Measurements from ENCODE around the gene IFITM1.
A peak's percentile ranks its signal among the peaks of the same experiment; 100 is the strongest.
"Not testable (repeated sequence)": the region's sequence is repeated elsewhere in the genome, so short reads cannot be mapped to it uniquely, and the experiment has no call there.

Gene IFITM1

GRCh38 chr11:316031-316701 lies 2.3 kb downstream of the IFITM1 start:
- WGBS (ENCODE audit: extremely low coverage, insufficient coverage, low lambda C conversion rate), result no CpG with 5 or more reads among the region's 64 CpGs
- no peak for DNase-seq
- Histone ChIP-seq H3K27ac (ENCODE audit: low read depth, low read length) (peak overlapping the region; percentile 97), H3K4me1 (ENCODE audit: control insufficient read depth, low read depth, low read length) (peaks cover 9% of the 10 kb centered on the region), H3K9ac (ENCODE audit: low read length) (peak overlapping the region; percentile 87), H3K79me1 (ENCODE audit: low read length) (peaks cover 2% of the 10 kb centered on the region), H4K8ac (ENCODE audit: low read depth, low read length) (peak overlapping the region; percentile 30), H2AK5ac (ENCODE audit: low read length) (no peak overlapping the region), H3K18ac (ENCODE audit: low read length) (peak overlapping the region; percentile 83), H2BK15ac (replicated peaks; ENCODE audit: low read depth) (no peak overlapping the region), H2BK120ac (ENCODE audit: low read depth, low read length) (peak overlapping the region; percentile 91), H3K4me2 (ENCODE audit: low read length) (peak overlapping the region; percentile 70), H2BK5ac (ENCODE audit: low read length) (peak overlapping the region; percentile 95), H3K4ac (ENCODE audit: low read depth, low read length) (peak overlapping the region; percentile 75), H3K79me2 (ENCODE audit: control insufficient read depth, insufficient read depth, low read length) (peaks cover 30% of the 10 kb centered on the region), H3K23ac (ENCODE audit: low read length) (peak overlapping the region; percentile 92), H3K56ac (ENCODE audit: low read length) (peak overlapping the region; percentile 85), H3K4me3 (ENCODE audit: low read length) (peak overlapping the region; percentile 88), H3K27me3 (ENCODE audit: insufficient read depth, low read length, poor library complexity) (no peaks in the 10 kb centered on the region), H4K5ac (ENCODE audit: low read length) (no peak overlapping the region), H3K36me3 (ENCODE audit: control insufficient read depth, insufficient read depth, low read length) (peaks cover 1% of the 10 kb centered on the region)

- H4K5ac ChIP-seq (ENCODE audit: low read length), result no peak overlapping the region
- H3K18ac ChIP-seq (ENCODE audit: low read length), result peak overlapping the region; percentile 83
- H3K56ac ChIP-seq (ENCODE audit: low read length), result peak overlapping the region; percentile 85
- peak overlapping the region; percentile 97 for H3K27ac ChIP-seq (ENCODE audit: low read depth, low read length)
- H3K23ac ChIP-seq (ENCODE audit: low read length), result peak overlapping the region; percentile 92
- peaks cover 1% of the 10 kb centered on the region for H3K36me3 ChIP-seq (ENCODE audit: control insufficient read depth, insufficient read depth, low read length)
- peaks cover 30% of the 10 kb centered on the region for H3K79me2 ChIP-seq (ENCODE audit: control insufficient read depth, insufficient read depth, low read length)
- no peak overlapping the region for H4K8ac ChIP-seq (ENCODE audit: low read depth, low read length)
- H3K4me3 ChIP-seq (ENCODE audit: low read length), result no peak overlapping the region
- H3K4me1 ChIP-seq (ENCODE audit: control insufficient read depth, low read depth, low read length), result peaks cover 7% of the 10 kb centered on the region
- no CpG with 5 or more reads among the region's 7 CpGs for WGBS (ENCODE audit: extremely low coverage, insufficient coverage, low lambda C conversion rate)
- H3K79me1 ChIP-seq (ENCODE audit: low read length), result peaks cover 2% of the 10 kb centered on the region
- H2BK5ac ChIP-seq (ENCODE audit: low read length), result peak overlapping the region; percentile 95
- no peak overlapping the region for H2AK5ac ChIP-seq (ENCODE audit: low read length)
- H2BK120ac ChIP-seq (ENCODE audit: low read depth, low read length), result peak overlapping the region; percentile 91
- H3K27me3 ChIP-seq (ENCODE audit: insufficient read depth, low read length, poor library complexity), result no peaks in the 10 kb centered on the region
- peak overlapping the region; percentile 70 for H3K4me2 ChIP-seq (ENCODE audit: low read length)
- peak; percentile 88 for DNase-seq
- no peak overlapping the region for H2BK15ac ChIP-seq (replicated peaks; ENCODE audit: low read depth)
- peak overlapping the region; percentile 87 for H3K9ac ChIP-seq (ENCODE audit: low read length)
- peak overlapping the region; percentile 75 for H3K4ac ChIP-seq (ENCODE audit: low read depth, low read length)
Measured at GRCh38 chr11:316891-317301, 3.1 kb downstream of the IFITM1 start.

GRCh38 chr11:317668-318404 lies 4.0 kb downstream of the IFITM1 start:
- WGBS (ENCODE audit: extremely low coverage, insufficient coverage, low lambda C conversion rate), result no CpG with 5 or more reads among the region's 30 CpGs
- H3K23ac ChIP-seq (ENCODE audit: low read length); H3K4me3 ChIP-seq (ENCODE audit: low read length); H3K4me1 ChIP-seq (ENCODE audit: control insufficient read depth, low read depth, low read length); H3K79me1 ChIP-seq (ENCODE audit: low read length); H3K27me3 ChIP-seq (ENCODE audit: insufficient read depth, low read length, poor library complexity); H3K36me3 ChIP-seq (ENCODE audit: control insufficient read depth, insufficient read depth, low read length); H4K8ac ChIP-seq (ENCODE audit: low read depth, low read length); H2AK5ac ChIP-seq (ENCODE audit: low read length); H2BK15ac ChIP-seq (replicated peaks; ENCODE audit: low read depth); H3K4ac ChIP-seq (ENCODE audit: low read depth, low read length); H4K5ac ChIP-seq (ENCODE audit: low read length): not testable (repeated sequence)
- Histone ChIP-seq H3K56ac (ENCODE audit: low read length) (peak overlapping the region; percentile 88), H2BK5ac (ENCODE audit: low read length) (peak overlapping the region; percentile 30), H2BK120ac (ENCODE audit: low read depth, low read length) (peak overlapping the region; percentile 79), H3K18ac (ENCODE audit: low read length) (peak overlapping the region; percentile 97), H3K27ac (ENCODE audit: low read depth, low read length) (peak overlapping the region; percentile 97), H3K9ac (ENCODE audit: low read length) (peak overlapping the region; percentile 69), H3K4me2 (ENCODE audit: low read length) (peak overlapping the region; percentile 28), H3K79me2 (ENCODE audit: control insufficient read depth, insufficient read depth, low read length) (peaks cover 30% of the 10 kb centered on the region)
- DNase-seq, result peak; percentile 69

DNA sequence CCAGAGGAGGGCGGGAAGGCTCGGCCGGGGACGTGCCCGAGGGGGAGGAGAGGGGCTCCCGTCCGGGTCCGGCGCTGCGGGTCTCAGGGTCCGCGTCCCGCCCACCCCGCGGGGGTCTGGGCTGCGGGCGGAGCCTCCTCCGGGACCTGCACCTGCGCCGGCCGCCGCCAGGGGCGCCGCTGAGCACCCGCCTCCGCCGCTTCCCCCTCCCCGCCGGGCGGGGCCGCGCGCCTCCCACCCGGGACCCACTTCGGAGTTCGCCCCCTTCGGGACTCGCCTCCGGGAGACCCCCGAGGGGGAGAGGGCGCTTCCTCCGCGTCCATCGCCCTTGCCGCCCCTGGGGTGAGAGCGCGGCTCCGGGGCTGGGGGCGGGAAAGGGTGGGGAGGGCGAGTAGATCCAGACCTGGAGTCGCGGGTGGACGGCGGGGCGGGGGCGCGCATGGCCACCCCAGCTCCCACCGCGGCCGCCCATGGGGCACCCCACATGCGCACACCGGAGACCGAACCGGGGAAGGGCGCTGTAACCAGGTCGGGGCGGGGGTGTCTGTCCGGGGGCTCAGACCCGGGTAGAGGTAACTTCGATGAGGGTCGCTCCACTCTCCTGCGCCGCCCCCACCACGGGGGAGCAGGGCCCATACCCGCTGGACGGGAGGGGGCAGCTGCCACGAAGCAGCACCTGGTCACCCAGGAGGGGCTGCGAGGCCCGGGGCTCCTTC lies 4.7 kb downstream of the IFITM1 start:
- not testable (repeated sequence) for H3K79me1 ChIP-seq (ENCODE audit: low read length); H3K27ac ChIP-seq (ENCODE audit: low read depth, low read length); DNase-seq; H2AK5ac ChIP-seq (ENCODE audit: low read length); H2BK5ac ChIP-seq (ENCODE audit: low read length); H3K4ac ChIP-seq (ENCODE audit: low read depth, low read length); H4K8ac ChIP-seq (ENCODE audit: low read depth, low read length); H3K36me3 ChIP-seq (ENCODE audit: control insufficient read depth, insufficient read depth, low read length); H2BK120ac ChIP-seq (ENCODE audit: low read depth, low read length); H4K5ac ChIP-seq (ENCODE audit: low read length); H3K23ac ChIP-seq (ENCODE audit: low read length); H3K4me3 ChIP-seq (ENCODE audit: low read length); H3K27me3 ChIP-seq (ENCODE audit: insufficient read depth, low read length, poor library complexity); H2BK15ac ChIP-seq (replicated peaks; ENCODE audit: low read depth); H3K4me2 ChIP-seq (ENCODE audit: low read length); H3K18ac ChIP-seq (ENCODE audit: low read length); H3K4me1 ChIP-seq (ENCODE audit: control insufficient read depth, low read depth, low read length)
- peak overlapping the region; percentile 54 for H3K9ac ChIP-seq (ENCODE audit: low read length)
- peaks cover 30% of the 10 kb centered on the region for H3K79me2 ChIP-seq (ENCODE audit: control insufficient read depth, insufficient read depth, low read length)
- WGBS (ENCODE audit: extremely low coverage, insufficient coverage, low lambda C conversion rate), result no CpG with 5 or more reads among the region's 79 CpGs
- H3K56ac ChIP-seq (ENCODE audit: low read length), result peak overlapping the region; percentile 81

- not testable (repeated sequence) for H3K4me3 ChIP-seq (ENCODE audit: low read length); H3K4ac ChIP-seq (ENCODE audit: low read depth, low read length); H4K5ac ChIP-seq (ENCODE audit: low read length); H2BK5ac ChIP-seq (ENCODE audit: low read length); H3K23ac ChIP-seq (ENCODE audit: low read length); H4K8ac ChIP-seq (ENCODE audit: low read depth, low read length); DNase-seq; H3K4me1 ChIP-seq (ENCODE audit: control insufficient read depth, low read depth, low read length); H3K79me1 ChIP-seq (ENCODE audit: low read length); H3K27ac ChIP-seq (ENCODE audit: low read depth, low read length); H3K27me3 ChIP-seq (ENCODE audit: insufficient read depth, low read length, poor library complexity); H3K36me3 ChIP-seq (ENCODE audit: control insufficient read depth, insufficient read depth, low read length); H3K18ac ChIP-seq (ENCODE audit: low read length); H2BK15ac ChIP-seq (replicated peaks; ENCODE audit: low read depth); H2BK120ac ChIP-seq (ENCODE audit: low read depth, low read length)
- Histone ChIP-seq H3K4me2 (ENCODE audit: low read length) (peak overlapping the region; percentile 1), H3K79me2 (ENCODE audit: control insufficient read depth, insufficient read depth, low read length) (peaks cover 25% of the 10 kb centered on the region), H2AK5ac (ENCODE audit: low read length) (peak overlapping the region; percentile 10), H3K9ac (ENCODE audit: low read length) (peak overlapping the region; percentile 60), H3K56ac (ENCODE audit: low read length) (peak overlapping the region; percentile 81)
- no CpG with 5 or more reads among the region's 29 CpGs for WGBS (ENCODE audit: extremely low coverage, insufficient coverage, low lambda C conversion rate)
Measured at GRCh38 chr11:319121-319887, 5.5 kb downstream of the IFITM1 start.
